NCI-H774 (cell line): ENCODE measurements around the gene PCGF6.
"Not testable (repeated sequence)": the region's sequence is repeated elsewhere in the genome, so short reads cannot be mapped to it uniquely, and the experiment has no call there.

Experiments
- DNase-seq: peaks from one replicate; lab custom pipeline; 2025; lab: John Stamatoyannopoulos, UW

The PCGF6 gene

GRCh38 chr10:103316087-103316486, 34.9 kb downstream of the PCGF6 start:
- DNase-seq: no peak

- DNase-seq: no peak
Observed at GRCh38 chr10:103310197-103310596, 40.7 kb downstream of the PCGF6 start.

GRCh38 chr10:103307594-103307993, 43.3 kb downstream of the PCGF6 start:
- DNase-seq: no peak

GRCh38 chr10:103295374-103296015, 55.4 kb downstream of the PCGF6 start:
- DNase-seq: no peak

GRCh38 chr10:103291588-103291987, 59.4 kb downstream of the PCGF6 start:
- no peak for DNase-seq

GRCh38 chr10:103287992-103288391, 62.9 kb downstream of the PCGF6 start:
- no peak for DNase-seq

- no peak for DNase-seq
Observed at GRCh38 chr10:103284170-103284569, 66.8 kb downstream of the PCGF6 start.

GRCh38 chr10:103282961-103283360, 68.0 kb downstream of the PCGF6 start:
- DNase-seq: no peak

GRCh38 chr10:103281753-103282152, 69.2 kb downstream of the PCGF6 start:
- DNase-seq: no peak

- no peak for DNase-seq
Observed at GRCh38 chr10:103280506-103280905, 70.4 kb downstream of the PCGF6 start.

GRCh38 chr10:103280031-103280430, 70.9 kb downstream of the PCGF6 start:
- no peak for DNase-seq

- no peak for DNase-seq
Observed at GRCh38 chr10:103278862-103279298, 72.1 kb downstream of the PCGF6 start.

- no peak for DNase-seq
Observed at GRCh38 chr10:103278537-103278823, 72.5 kb downstream of the PCGF6 start.

GRCh38 chr10:103277713-103278536, 73.0 kb downstream of the PCGF6 start:
- no peak for DNase-seq

- peak; percentile 59 for DNase-seq
Observed at GRCh38 chr10:103276896-103277712, 73.8 kb downstream of the PCGF6 start, which contains the start of gene INA. Gene INA, plus strand, starts transcription at chr10:103277138. Its CDS starts 74 bp downstream, at chr10:103277212.

- no peak for DNase-seq
Observed at GRCh38 chr10:103276251-103276895, 74.6 kb downstream of the PCGF6 start.

- no peak for DNase-seq
Observed at GRCh38 chr10:103273041-103273441, 77.9 kb downstream of the PCGF6 start.

GRCh38 chr10:103265717-103266329, 85.1 kb downstream of the PCGF6 start:
- no peak for DNase-seq

- no peak for DNase-seq
Observed at GRCh38 chr10:103262229-103262628, 88.7 kb downstream of the PCGF6 start.

- no peak for DNase-seq
Observed at GRCh38 chr10:103259989-103260388, 91.0 kb downstream of the PCGF6 start.

GRCh38 chr10:103258928-103259327, 92.0 kb downstream of the PCGF6 start:
- not testable (repeated sequence) for DNase-seq

- DNase-seq: no peak
Observed at GRCh38 chr10:103257812-103258211, 93.1 kb downstream of the PCGF6 start.
